Caco-2 (cell line): ENCODE results near the gene CHRNA7. TPM values are rescaled to one million over a fixed set of nuclear protein-coding genes. Genes with fewer than 3 reads are reported as not detected.
"Not testable (repeated sequence)": the region's sequence is repeated elsewhere in the genome, so short reads cannot be mapped to it uniquely, and the experiment has no call there.

Source experiments
- BruUV-seq: library from RNA; stranded (reverse); fragments of 400-500 nt; replicated peaks from 2 replicates; lab custom pipeline; 2021; lab: Mats Ljungman, UMichigan
- CTCF ChIA-PET: fragments of 300-600 bp; sonication (Branson Sonifier 250); formaldehyde crosslinking; loops from one replicate; lab custom pipeline; 2022; ENCODE audit warnings: antibody characterized with exemption; lab: Charles Lee
- POLR2A ChIA-PET: fragments of 300-600 bp; sonication (Branson Sonifier 250); formaldehyde crosslinking; loops from one replicate; lab custom pipeline; 2022; ENCODE audit warnings: antibody characterized with exemption; lab: Charles Lee
- DNase-seq, 2 experiments: peaks; one replicate each; pipeline versions ENCODE4 v3.0.0 to v3.0.0-alpha.2; 2020 to 2022
- H3K27me3 ChIP-seq: replicated peaks from 2 replicates; pipeline ENCODE4 v1.6.0; 2011; ENCODE audit warnings: low read length; ENCODE audit not compliant: control insufficient read depth, insufficient read depth
- H3K36me3 ChIP-seq: 2 replicates; pipeline ENCODE4 v1.5.1; 2011; ENCODE audit warnings: low read length; ENCODE audit not compliant: control insufficient read depth, insufficient read depth
- H3K4me1 ChIP-seq: fragments of 250-450 bp; sonication (Bioruptor Pico); 2 replicates; pipeline ENCODE4 v1.5.1; 2020; ENCODE audit warnings: mild to moderate bottlenecking
- H3K4me3 ChIP-seq: 2 replicates; pipeline ENCODE4 v1.5.1; 2011; ENCODE audit warnings: low read depth, mild to moderate bottlenecking, control low read depth, low read length
- H3K9me3 ChIP-seq: fragments of 250-450 bp; sonication (Bioruptor Pico); 2 replicates; pipeline ENCODE4 v1.5.1; 2020; ENCODE audit warnings: mild to moderate bottlenecking, moderate library complexity
- H3K27ac Mint-ChIP-seq: one replicate; pipeline ENCODE4 v1.8.0; 2022; ENCODE audit warnings: mixed read lengths; ENCODE audit not compliant: unreplicated experiment
- H3K27me3 Mint-ChIP-seq: one replicate; pipeline ENCODE4 v1.8.0; 2022; ENCODE audit warnings: mixed read lengths; ENCODE audit not compliant: insufficient read depth, unreplicated experiment
- H3K36me3 Mint-ChIP-seq: one replicate; pipeline ENCODE4 v1.8.0; 2022; ENCODE audit warnings: mild to moderate bottlenecking, mixed read lengths; ENCODE audit not compliant: insufficient read depth, unreplicated experiment
- H3K4me1 Mint-ChIP-seq: one replicate; pipeline ENCODE4 v1.8.0; 2022; ENCODE audit warnings: low read depth, mixed read lengths; ENCODE audit not compliant: unreplicated experiment
- H3K4me3 Mint-ChIP-seq: one replicate; pipeline ENCODE4 v1.8.0; 2022; ENCODE audit warnings: mild to moderate bottlenecking, moderate library complexity, mixed read lengths; ENCODE audit not compliant: unreplicated experiment
- H3K9me3 Mint-ChIP-seq: one replicate; pipeline ENCODE4 v1.8.0; 2022; ENCODE audit warnings: mixed read lengths; ENCODE audit not compliant: unreplicated experiment
- intact Hi-C: fragments of 100-400 bp; cut with micrococcal nuclease; formaldehyde crosslinking; loops from one replicate; pipeline ENCODE4 v1.10.0; 2022; ENCODE audit not compliant: unreplicated experiment
- total RNA-seq: library from RNA; stranded (reverse); gene quantifications from 2 replicates; pipeline ENCODE4 v1.2.3, GENCODE V29; 2022
- TF ChIP-seq, protein P1 (sequence below), 2 experiments: fragments of 200-600 bp in 1 of 2; IDR thresholded peaks; 1 replicate in 1 of 2; 2 replicates in 1 of 2; pipeline versions ENCODE4 v1.5.1 to v1.8.0; 2011 to 2022; ENCODE audit warnings: antibody characterized with exemption in 1 of 2, control low read depth in 1 of 2, inconsistent platforms in 1 of 2, low read depth in 1 of 2, low read length in 1 of 2, mild to moderate bottlenecking in 1 of 2, moderate library complexity in 1 of 2; ENCODE audit not compliant: insufficient read depth in 1 of 2, severe bottlenecking in 1 of 2, unreplicated experiment in 1 of 2

The CHRNA7 gene
- total RNA-seq, 1 experiment from 2014 or later: 0.11 TPM

DNA sequence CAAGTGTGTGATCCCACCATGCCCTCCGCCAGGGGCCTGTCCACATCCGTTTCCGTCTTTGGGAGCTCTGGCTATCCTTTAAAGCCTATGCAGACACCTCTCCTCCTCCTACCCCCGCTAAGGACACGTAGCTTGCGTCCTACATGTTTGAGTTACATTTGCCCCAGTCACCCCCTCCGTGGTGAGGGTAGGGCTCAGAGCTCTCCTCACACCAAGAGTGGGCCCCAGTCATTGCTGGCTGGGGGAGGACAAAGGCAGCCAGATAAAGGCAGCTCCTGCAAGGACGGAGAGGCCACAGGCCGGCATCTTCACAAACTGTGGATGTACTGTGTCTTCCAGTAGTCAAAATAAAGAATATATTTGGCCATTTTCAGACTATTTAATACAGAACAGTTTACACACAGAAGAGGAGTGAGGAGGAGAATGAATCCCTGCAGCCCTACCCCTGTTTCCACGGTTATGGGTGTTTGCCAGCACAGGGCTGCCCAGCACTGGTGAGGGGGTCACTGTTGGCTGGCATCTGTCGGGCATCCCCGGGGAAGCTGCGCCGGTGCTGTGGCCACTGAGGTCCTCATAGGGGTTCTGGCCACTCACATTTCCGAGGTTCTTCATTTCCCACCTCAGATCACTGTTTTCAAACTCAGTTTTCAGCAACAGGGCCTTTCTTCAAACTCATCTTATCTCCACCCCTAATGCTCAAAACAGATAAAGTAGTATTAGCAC lies 118.7 kb downstream of the CHRNA7 start:
- CTCF ChIA-PET: no interaction called here
- Mint-ChIP-seq H3K27me3 (peaks cover 18% of the 10 kb centered on the region), H3K9me3 (no peaks in the 10 kb centered on the region), H3K27ac (no peak overlapping the region), H3K4me3 (no peak overlapping the region), H3K4me1 (no peaks in the 10 kb centered on the region), H3K36me3 (no peaks in the 10 kb centered on the region)
- no peaks in the 10 kb centered on the region for H3K27me3 ChIP-seq
- BruUV-seq: no TSS peak
- TF ChIP-seq, protein P1, sequence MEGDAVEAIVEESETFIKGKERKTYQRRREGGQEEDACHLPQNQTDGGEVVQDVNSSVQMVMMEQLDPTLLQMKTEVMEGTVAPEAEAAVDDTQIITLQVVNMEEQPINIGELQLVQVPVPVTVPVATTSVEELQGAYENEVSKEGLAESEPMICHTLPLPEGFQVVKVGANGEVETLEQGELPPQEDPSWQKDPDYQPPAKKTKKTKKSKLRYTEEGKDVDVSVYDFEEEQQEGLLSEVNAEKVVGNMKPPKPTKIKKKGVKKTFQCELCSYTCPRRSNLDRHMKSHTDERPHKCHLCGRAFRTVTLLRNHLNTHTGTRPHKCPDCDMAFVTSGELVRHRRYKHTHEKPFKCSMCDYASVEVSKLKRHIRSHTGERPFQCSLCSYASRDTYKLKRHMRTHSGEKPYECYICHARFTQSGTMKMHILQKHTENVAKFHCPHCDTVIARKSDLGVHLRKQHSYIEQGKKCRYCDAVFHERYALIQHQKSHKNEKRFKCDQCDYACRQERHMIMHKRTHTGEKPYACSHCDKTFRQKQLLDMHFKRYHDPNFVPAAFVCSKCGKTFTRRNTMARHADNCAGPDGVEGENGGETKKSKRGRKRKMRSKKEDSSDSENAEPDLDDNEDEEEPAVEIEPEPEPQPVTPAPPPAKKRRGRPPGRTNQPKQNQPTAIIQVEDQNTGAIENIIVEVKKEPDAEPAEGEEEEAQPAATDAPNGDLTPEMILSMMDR (IDR thresholded peaks at IDR 0.05; ENCODE audit: insufficient read depth in 1 of 2, low read depth in 1 of 2, low read length in 1 of 2, severe bottlenecking in 1 of 2, unreplicated experiment in 1 of 2): no peak
- DNase-seq: no peak
- no peaks in the 10 kb centered on the region for H3K4me1 ChIP-seq
- H3K36me3 ChIP-seq: no peaks in the 10 kb centered on the region
- POLR2A ChIA-PET: no interaction called here
- intact Hi-C loops: no loop called here
- no peak overlapping the region for H3K4me3 ChIP-seq
- H3K9me3 ChIP-seq: no peaks in the 10 kb centered on the region

DNA sequence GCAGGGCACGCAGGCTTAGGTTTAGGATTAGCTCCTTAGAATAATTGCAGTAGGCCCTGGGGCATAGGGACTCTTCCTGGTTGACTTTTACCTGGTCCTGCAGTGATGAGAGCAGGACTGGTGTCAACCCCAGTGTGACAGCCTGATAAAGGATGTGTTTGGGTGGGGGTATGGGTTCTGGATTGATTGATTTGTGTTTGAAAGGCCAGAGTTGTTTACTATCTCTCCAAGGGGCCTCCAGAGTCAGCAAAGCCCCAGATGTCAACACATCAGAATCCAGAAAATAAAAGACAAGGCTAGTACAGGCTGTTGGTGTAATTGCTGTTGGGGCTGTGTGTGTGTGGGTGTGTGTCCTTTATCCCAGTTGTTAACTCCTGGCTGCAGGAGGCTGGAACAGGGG lies 122.3 kb downstream of the CHRNA7 start:
- H3K4me3 ChIP-seq: no peak overlapping the region
- DNase-seq: no peak
- H3K27me3 ChIP-seq: no peaks in the 10 kb centered on the region
- CTCF ChIA-PET: no interaction called here
- Mint-ChIP-seq H3K9me3 (no peaks in the 10 kb centered on the region), H3K36me3 (no peaks in the 10 kb centered on the region), H3K27ac (no peak overlapping the region), H3K4me3 (no peak overlapping the region), H3K4me1 (no peaks in the 10 kb centered on the region), H3K27me3 (peaks cover 13% of the 10 kb centered on the region)
- BruUV-seq: no TSS peak
- intact Hi-C loops: no loop called here
- no peaks in the 10 kb centered on the region for H3K9me3 ChIP-seq
- POLR2A ChIA-PET: no interaction called here
- H3K4me1 ChIP-seq: no peaks in the 10 kb centered on the region
- H3K36me3 ChIP-seq: no peaks in the 10 kb centered on the region
- TF ChIP-seq, protein P1 (IDR thresholded peaks at IDR 0.05; ENCODE audit: insufficient read depth in 1 of 2, low read depth in 1 of 2, low read length in 1 of 2, severe bottlenecking in 1 of 2, unreplicated experiment in 1 of 2): no peak

DNA sequence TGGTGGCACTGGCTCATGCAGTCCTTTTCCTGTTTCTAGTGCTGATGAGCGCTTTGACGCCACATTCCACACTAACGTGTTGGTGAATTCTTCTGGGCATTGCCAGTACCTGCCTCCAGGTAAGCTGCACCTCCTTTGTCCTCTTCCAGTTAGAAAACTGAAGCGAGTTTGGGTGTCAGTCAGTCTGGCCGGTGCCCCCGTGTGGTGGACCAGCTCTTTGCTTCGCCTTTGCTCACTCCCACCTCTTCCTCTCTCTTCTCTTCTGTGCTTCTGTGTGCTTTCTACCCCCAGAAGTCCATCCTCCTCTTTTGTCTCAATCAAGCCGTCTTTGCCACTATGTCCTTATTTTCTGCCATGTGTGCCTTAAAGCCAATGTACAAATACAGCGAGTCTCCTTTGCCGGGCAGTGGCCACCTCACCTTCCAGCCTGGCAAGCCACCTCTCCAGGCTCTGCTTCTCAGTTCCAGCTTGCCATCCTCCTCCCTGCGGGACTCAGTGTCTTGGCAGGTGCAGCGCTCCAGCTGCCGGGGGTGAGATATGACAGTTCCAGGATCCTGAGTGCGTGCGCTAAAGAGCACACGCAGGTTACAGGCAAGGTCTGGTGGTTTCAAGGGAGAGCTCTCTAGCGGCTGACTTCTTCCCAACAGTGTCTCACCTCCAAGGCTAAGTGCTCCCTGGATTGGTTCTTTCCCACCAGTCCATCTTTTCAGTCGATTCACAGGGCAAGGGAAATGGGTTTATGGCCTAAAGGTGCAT lies 123.7 kb downstream of the CHRNA7 start:
- CTCF ChIA-PET, intact Hi-C loops, H3K27me3 Mint-ChIP-seq, H3K4me1 Mint-ChIP-seq, H3K36me3 Mint-ChIP-seq, H3K4me3 Mint-ChIP-seq, BruUV-seq, H3K4me1 ChIP-seq, H3K4me3 ChIP-seq, H3K27ac Mint-ChIP-seq, H3K36me3 ChIP-seq, POLR2A ChIA-PET, DNase-seq, H3K9me3 ChIP-seq, H3K9me3 Mint-ChIP-seq, H3K27me3 ChIP-seq: not testable (repeated sequence)

DNA sequence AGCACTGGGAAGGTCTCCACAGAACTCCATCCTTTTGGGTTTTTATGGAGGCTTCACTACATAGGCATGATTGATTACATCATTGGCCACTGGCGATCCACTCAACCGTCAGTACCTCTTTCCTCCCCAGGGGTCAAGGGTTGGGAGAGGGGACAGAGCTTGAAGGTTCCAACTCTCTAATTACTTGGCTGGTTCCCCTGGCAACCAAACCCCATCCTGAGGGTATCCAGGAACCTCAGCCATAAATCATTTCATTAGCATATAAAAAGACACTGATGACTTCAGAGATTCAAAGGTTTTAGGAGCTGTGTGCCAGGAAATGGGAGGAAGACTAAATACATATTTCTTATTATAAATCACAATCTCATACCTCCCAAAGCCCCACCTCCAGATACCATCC lies 131.8 kb downstream of the CHRNA7 start:
- intact Hi-C loops, H3K27me3 Mint-ChIP-seq, DNase-seq, H3K27me3 ChIP-seq, H3K4me3 Mint-ChIP-seq, POLR2A ChIA-PET, H3K36me3 ChIP-seq, H3K4me3 ChIP-seq, H3K36me3 Mint-ChIP-seq, H3K4me1 Mint-ChIP-seq, CTCF ChIA-PET, H3K9me3 Mint-ChIP-seq, BruUV-seq, H3K27ac Mint-ChIP-seq, H3K4me1 ChIP-seq, H3K9me3 ChIP-seq: not testable (repeated sequence)

DNA sequence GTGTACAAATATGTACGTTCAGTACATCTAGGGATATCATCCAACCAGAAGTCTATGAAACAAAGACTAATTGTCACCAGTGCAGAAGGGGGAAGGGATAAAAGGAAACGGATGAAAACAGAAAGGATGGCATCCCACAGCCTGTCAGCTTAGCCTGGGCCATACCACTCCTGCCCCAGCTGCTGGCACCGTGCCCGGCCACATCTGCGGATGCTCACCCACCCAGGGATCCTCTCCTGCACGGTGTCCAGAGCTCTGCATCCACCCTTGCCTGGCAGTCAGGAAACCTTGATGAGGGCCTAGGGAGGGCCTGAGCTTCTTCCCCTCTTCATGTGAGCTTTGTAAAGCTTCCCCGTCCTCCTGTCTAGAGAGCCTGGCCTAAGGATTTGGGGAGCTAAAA lies 133.8 kb downstream of the CHRNA7 start:
- H3K27me3 Mint-ChIP-seq, H3K4me1 Mint-ChIP-seq, H3K4me3 ChIP-seq, DNase-seq, H3K27me3 ChIP-seq, H3K36me3 Mint-ChIP-seq, BruUV-seq, H3K27ac Mint-ChIP-seq, intact Hi-C loops, H3K9me3 ChIP-seq, POLR2A ChIA-PET, H3K4me3 Mint-ChIP-seq, H3K4me1 ChIP-seq, CTCF ChIA-PET, H3K36me3 ChIP-seq, H3K9me3 Mint-ChIP-seq: not testable (repeated sequence)
